Right lobe of liver (tissue), 6 donors: ENCODE data around the gene FAS. TPM values are rescaled to one million over a fixed set of nuclear protein-coding genes. Genes with fewer than 3 reads are reported as not detected.
A peak's percentile ranks its signal among the peaks of the same experiment; 100 is the strongest.

Experiments
- ATAC-seq, 4 donors: fragments of 200-7000 bp; cut with Tn5 transposase; one replicate each; pipeline ENCODE4 v1.9.1; 2020; ENCODE audit warnings: mild to moderate bottlenecking in 4 of 4, moderate library complexity in 4 of 4
- DNase-seq, 3 donors: peaks; one replicate each; pipeline ENCODE4 v3.0.0-alpha.2; 2020
- H3K27ac ChIP-seq, 3 donors: fragments of 200-600 bp; one replicate each; pipeline ENCODE4 v1.8.0; 2022
- H3K27me3 ChIP-seq, 2 donors: fragments of 200-600 bp; one replicate each; pipeline ENCODE4 v1.8.0; 2022
- H3K36me3 ChIP-seq, 4 donors: fragments of 200-600 bp; sonication (generic) in 1 of 4; one replicate each; pipeline versions ENCODE4 v1.5.1 to v1.8.0; 2017 to 2022; ENCODE audit warnings: control low read depth in 1 of 4
- H3K4me1 ChIP-seq, 4 donors: fragments of 200-600 bp; sonication (generic) in 1 of 4; one replicate each; pipeline versions ENCODE4 v1.5.1 to v1.8.0; 2017 to 2022; ENCODE audit warnings: control low read depth in 1 of 4
- H3K4me3 ChIP-seq, 3 donors: fragments of 200-600 bp; one replicate each; pipeline ENCODE4 v1.8.0; 2022
- H3K9me3 ChIP-seq, 4 donors: fragments of 200-600 bp; sonication (generic) in 1 of 4; one replicate each; pipeline versions ENCODE4 v1.5.1 to v1.8.0; 2017 to 2022; ENCODE audit warnings: control low read depth in 1 of 4
- POLR2A ChIP-seq: fragments of 450-650 bp; IDR thresholded peaks from one replicate; pipeline ENCODE4 v1.6.1; 2017; ENCODE audit warnings: antibody characterized with exemption, mild to moderate bottlenecking
- WGBS: methylation state at CpG from one replicate; pipeline ENCODE4 v1.1.6; 2018; ENCODE audit warnings: low coverage, low lambda C conversion rate; ENCODE audit not compliant: insufficient coverage; ENCODE audit errors: missing lambda C conversion rate; 5-methylcytosine and 5-hydroxymethylcytosine counted together
- intact Hi-C, 2 donors: fragments of 100-400 bp; cut with DNase I; formaldehyde crosslinking; loops; one replicate each; pipeline versions ENCODE4 v1.11.2 to v1.14.1; 2022
- total RNA-seq, 6 experiments: library from RNA; depleted of rRNA in 2 of 6; stranded (reverse); fragments of >200 nt in 2 of 6; fragmentation: NEBNext Ultra II Directional in 3 of 6; extraction: Animal tissue kit (Norgen Biotek cat#: 25700) in 3 of 6; gene quantifications; one replicate each; pipeline versions ENCODE4 v1.1.0 to v1.2.4, GENCODE V29; 2016 to 2023
- TF ChIP-seq, protein P1 (sequence below), 4 donors: fragments of 200-600 bp in 3 of 4; fragments of 450-650 bp in 1 of 4; IDR thresholded peaks; one replicate each; pipeline versions ENCODE4 v1.5.1 to v1.8.0; 2016 to 2022; ENCODE audit warnings: antibody characterized with exemption in 4 of 4, mild to moderate bottlenecking in 2 of 4
- donor health status: DM: no; HTN: yes; CAD: no.
- donor health status: DM: no; HTN: no; CAD: no.
- donor health status: DM: no; HTN: no; CAD: no.
- donor health status: DM: no; HTN: yes; CAD: no.
- donor health status: DM: no; HTN: yes; CAD: no.

Gene FAS
- total RNA-seq, 6 experiments from 2014 or later = 9.0 to 22.3 (median 18.9) TPM

DNA sequence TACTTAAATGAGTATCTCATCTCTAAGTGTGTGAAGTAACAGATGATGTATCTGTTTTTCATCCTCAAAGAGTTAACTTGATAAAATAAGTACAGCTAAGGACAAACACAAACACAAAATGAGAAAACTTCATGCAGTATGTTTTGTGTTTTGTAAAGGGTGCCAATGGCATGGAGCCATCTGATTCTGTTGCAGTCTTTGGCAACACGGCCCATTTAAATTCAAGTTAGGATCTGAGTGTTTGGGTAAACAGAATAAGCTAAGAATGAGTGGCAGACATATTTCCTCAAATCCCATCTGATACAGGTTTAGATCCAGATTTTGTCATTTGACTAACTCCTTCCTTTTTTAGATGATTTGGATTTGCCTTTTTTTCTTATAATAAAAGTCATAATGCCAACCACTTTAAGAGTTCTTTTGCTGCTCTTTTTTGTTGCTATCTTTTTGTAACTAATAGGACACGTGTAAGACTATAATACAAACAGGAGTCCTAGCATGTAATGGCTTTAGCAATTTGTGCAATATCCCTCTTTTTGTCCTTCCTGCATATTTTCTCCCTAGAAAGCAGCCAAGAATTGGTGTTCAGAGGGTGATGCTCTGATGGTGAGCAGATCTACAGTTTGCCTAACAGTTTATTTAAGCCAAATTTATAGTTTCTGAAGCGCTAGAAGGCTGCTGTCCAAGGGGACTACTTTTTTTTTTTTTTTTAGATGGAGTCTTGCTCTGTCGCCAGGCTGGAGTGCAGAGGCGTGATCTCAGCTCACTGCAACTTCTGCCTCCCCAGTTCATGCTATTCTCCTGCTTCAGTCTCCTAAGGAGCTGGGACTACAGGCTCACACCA, 19.2 kb upstream of the FAS start:
- no peak for DNase-seq
- no peaks in the 10 kb centered on the region for H3K27me3 ChIP-seq
- no peak overlapping the region for H3K4me3 ChIP-seq
- H3K9me3 ChIP-seq = no peaks in the 10 kb centered on the region
- peak in 2 of 4 donors; percentile 18 to 27 for ATAC-seq
- intact Hi-C loops = no loop called here
- H3K4me1 ChIP-seq = peaks cover 0 to 28% (median 10%) of the 10 kb centered on the region in 4 donors
- TF ChIP-seq POLR2A = no peak
- TF ChIP-seq, protein P1, sequence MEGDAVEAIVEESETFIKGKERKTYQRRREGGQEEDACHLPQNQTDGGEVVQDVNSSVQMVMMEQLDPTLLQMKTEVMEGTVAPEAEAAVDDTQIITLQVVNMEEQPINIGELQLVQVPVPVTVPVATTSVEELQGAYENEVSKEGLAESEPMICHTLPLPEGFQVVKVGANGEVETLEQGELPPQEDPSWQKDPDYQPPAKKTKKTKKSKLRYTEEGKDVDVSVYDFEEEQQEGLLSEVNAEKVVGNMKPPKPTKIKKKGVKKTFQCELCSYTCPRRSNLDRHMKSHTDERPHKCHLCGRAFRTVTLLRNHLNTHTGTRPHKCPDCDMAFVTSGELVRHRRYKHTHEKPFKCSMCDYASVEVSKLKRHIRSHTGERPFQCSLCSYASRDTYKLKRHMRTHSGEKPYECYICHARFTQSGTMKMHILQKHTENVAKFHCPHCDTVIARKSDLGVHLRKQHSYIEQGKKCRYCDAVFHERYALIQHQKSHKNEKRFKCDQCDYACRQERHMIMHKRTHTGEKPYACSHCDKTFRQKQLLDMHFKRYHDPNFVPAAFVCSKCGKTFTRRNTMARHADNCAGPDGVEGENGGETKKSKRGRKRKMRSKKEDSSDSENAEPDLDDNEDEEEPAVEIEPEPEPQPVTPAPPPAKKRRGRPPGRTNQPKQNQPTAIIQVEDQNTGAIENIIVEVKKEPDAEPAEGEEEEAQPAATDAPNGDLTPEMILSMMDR (IDR thresholded peaks at IDR 0.05) = no peak
- peak overlapping the region in 2 of 3 donors; percentile 10 to 32 for H3K27ac ChIP-seq
- no peaks in the 10 kb centered on the region for H3K36me3 ChIP-seq
- WGBS = 21% methylated on average over 5 of the region's 5 CpGs

GRCh38 chr10:88974012-88974411, 16.6 kb upstream of the FAS start:
- WGBS = 67% methylated on average over 3 of the region's 3 CpGs
- Histone ChIP-seq H3K27ac (peak overlapping the region in 2 of 3 donors; percentile 79 to 81), H3K9me3 (no peaks in the 10 kb centered on the region), H3K36me3 (no peaks in the 10 kb centered on the region), H3K4me3 (peak overlapping the region in 1 of 3 donors; percentile 51), H3K4me1 (peaks cover 0 to 35% (median 13%) of the 10 kb centered on the region in 4 donors), H3K27me3 (no peaks in the 10 kb centered on the region)
- no peak for ATAC-seq
- TF ChIP-seq, protein P1 (IDR thresholded peaks at IDR 0.05) = no peak
- intact Hi-C loops = no loop called here
- DNase-seq = no peak

- H3K36me3 ChIP-seq = no peaks in the 10 kb centered on the region
- intact Hi-C loops = no loop called here
- ATAC-seq (peak; percentile 70 to 79 (median 75)), DNase-seq (no peak)
- H3K27me3 ChIP-seq = no peaks in the 10 kb centered on the region
- no peaks in the 10 kb centered on the region for H3K9me3 ChIP-seq
- TF ChIP-seq, protein P1 (IDR thresholded peaks at IDR 0.05) = no peak
- TF ChIP-seq POLR2A = no peak
- peaks cover 0 to 42% (median 17%) of the 10 kb centered on the region in 4 donors for H3K4me1 ChIP-seq
- WGBS = 2% methylated on average over 7 of the region's 7 CpGs
- peak overlapping the region; percentile 37 to 81 (median 79) for H3K27ac ChIP-seq
- H3K4me3 ChIP-seq = peak overlapping the region; percentile 17 to 51 (median 33)
These were observed 15.9 kb upstream of the FAS start for GRCh38 chr10:88974446-88975376.

- no peak for TF ChIP-seq POLR2A
- TF ChIP-seq, protein P1 (IDR thresholded peaks at IDR 0.05) = no peak
- Histone ChIP-seq H3K27me3 (no peaks in the 10 kb centered on the region), H3K9me3 (no peaks in the 10 kb centered on the region), H3K4me3 (peak overlapping the region; percentile 17 to 51 (median 33)), H3K36me3 (no peaks in the 10 kb centered on the region), H3K4me1 (peaks cover 0 to 48% (median 20%) of the 10 kb centered on the region in 4 donors), H3K27ac (peak overlapping the region; percentile 37 to 81 (median 79))
- intact Hi-C loops = no loop called here
- ATAC-seq (peak; percentile 11 to 46 (median 30)), DNase-seq (no peak)
- 3% methylated on average over 2 of the region's 3 CpGs for WGBS
These were observed 15.2 kb upstream of the FAS start for GRCh38 chr10:88975377-88975720.
